Activated T-cell treated with anti-CD3 and anti-CD28 coated beads for 1 hour (primary cell): ENCODE measurements around the gene CAP1.

Experiments used
- DNase-seq: peaks from one replicate; pipeline ENCODE4 v3.0.0-alpha.2; 2020; ENCODE audit warnings: low read depth

Gene CAP1

GRCh38 chr1:40096977-40097782 is 56.7 kb downstream of the CAP1 start, which contains the start of gene PPT1:
TSS of gene PPT1 (minus strand) at chr1:40097252. CDS start at chr1:40097238, 14 bp downstream.
- DNase-seq: peak; percentile 59

- DNase-seq: no peak
Observed at GRCh38 chr1:40102038-40102437, 61.5 kb downstream of the CAP1 start.

- DNase-seq: no peak
Observed at GRCh38 chr1:40102896-40103295, 62.4 kb downstream of the CAP1 start.

GRCh38 chr1:40105028-40105427 is 64.5 kb downstream of the CAP1 start:
- DNase-seq: no peak

- DNase-seq: no peak
Observed at GRCh38 chr1:40107290-40107959, 66.9 kb downstream of the CAP1 start.

- DNase-seq: no peak
Observed at GRCh38 chr1:40110389-40110788, 69.9 kb downstream of the CAP1 start.

- no peak for DNase-seq
Observed at GRCh38 chr1:40114400-40114799, 73.9 kb downstream of the CAP1 start.

GRCh38 chr1:40120128-40120527 is 79.6 kb downstream of the CAP1 start:
- DNase-seq: no peak
